T-helper 2 cell treated with Interferon-gamma antibody and Interleukin-4, amounts not matched to agents 5 μg/mL and 100 μg/mL, for 36 hours (primary cell): ENCODE results near the gene TUBA8.
A peak's percentile ranks its signal among the peaks of the same experiment; 100 is the strongest.
"Not testable (repeated sequence)": the region's sequence is repeated elsewhere in the genome, so short reads cannot be mapped to it uniquely, and the experiment has no call there.

Experiments used
- DNase-seq: peaks from one replicate; pipeline ENCODE4 v3.0.0; 2021; ENCODE audit warnings: low spot score
- H3K27ac Mint-ChIP-seq: one replicate; pipeline ENCODE4 v1.8.0; 2021; ENCODE audit warnings: mild to moderate bottlenecking, mixed read lengths
- H3K27me3 Mint-ChIP-seq: one replicate; pipeline ENCODE4 v1.8.0; 2021; ENCODE audit warnings: low read depth, mixed read lengths
- H3K36me3 Mint-ChIP-seq: one replicate; pipeline ENCODE4 v1.8.0; 2021; ENCODE audit warnings: low read depth, mixed read lengths
- H3K4me1 Mint-ChIP-seq: one replicate; pipeline ENCODE4 v1.8.0; 2021; ENCODE audit warnings: low read depth, mixed read lengths
- H3K4me3 Mint-ChIP-seq: one replicate; pipeline ENCODE4 v1.8.0; 2022; ENCODE audit warnings: mild to moderate bottlenecking, moderate library complexity, mixed read lengths
- H3K9me3 Mint-ChIP-seq: one replicate; pipeline ENCODE4 v1.8.0; 2021; ENCODE audit warnings: mixed read lengths

Gene TUBA8

DNA sequence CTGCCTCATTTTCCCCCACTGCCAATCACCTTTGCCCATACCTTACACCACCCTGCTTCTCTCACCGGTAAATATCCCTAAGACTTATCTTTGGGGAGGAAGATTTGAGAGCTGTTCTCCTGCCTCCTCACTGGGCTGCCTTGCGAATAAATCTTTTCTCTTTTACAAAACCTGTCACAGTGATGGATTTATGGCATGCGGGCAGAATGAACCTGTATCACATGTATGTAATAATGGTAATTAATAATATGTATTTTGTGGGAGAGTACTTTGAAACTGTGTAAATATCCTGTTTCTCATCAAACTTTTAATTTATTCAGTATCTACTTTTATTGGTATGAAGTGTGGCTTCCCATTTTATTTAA lies 35.8 kb downstream of the TUBA8 start:
- Mint-ChIP-seq H3K27ac (no peak overlapping the region), H3K9me3 (no peaks in the 10 kb centered on the region), H3K27me3 (no peaks in the 10 kb centered on the region), H3K4me1 (peaks cover 28% of the 10 kb centered on the region), H3K4me3 (no peak overlapping the region), H3K36me3 (peaks cover 14% of the 10 kb centered on the region)
- no peak for DNase-seq

DNA sequence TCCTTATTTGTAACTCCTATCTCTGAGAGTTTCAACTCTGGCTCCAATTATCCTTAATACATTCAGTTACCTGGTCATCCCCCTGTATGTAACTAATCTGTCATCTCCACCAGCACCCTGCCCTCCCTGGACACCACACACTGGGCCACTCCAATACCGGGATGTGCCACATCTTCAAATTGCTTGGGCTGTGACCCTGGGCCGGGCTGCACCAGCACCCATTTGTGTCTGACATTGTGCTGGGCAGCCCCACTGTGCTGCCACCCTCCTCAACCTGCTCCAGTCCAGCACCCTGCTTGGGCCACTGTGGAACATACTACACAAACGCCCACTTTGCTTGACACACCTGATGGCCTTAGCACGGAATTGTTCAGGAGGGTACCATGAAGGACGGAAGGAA lies 37.2 kb downstream of the TUBA8 start:
- H3K4me1 Mint-ChIP-seq = peaks cover 38% of the 10 kb centered on the region
- DNase-seq = no peak
- no peak overlapping the region for H3K4me3 Mint-ChIP-seq
- H3K36me3 Mint-ChIP-seq = peaks cover 21% of the 10 kb centered on the region
- H3K27me3 Mint-ChIP-seq = no peaks in the 10 kb centered on the region
- no peak overlapping the region for H3K27ac Mint-ChIP-seq
- H3K9me3 Mint-ChIP-seq = no peaks in the 10 kb centered on the region

DNA sequence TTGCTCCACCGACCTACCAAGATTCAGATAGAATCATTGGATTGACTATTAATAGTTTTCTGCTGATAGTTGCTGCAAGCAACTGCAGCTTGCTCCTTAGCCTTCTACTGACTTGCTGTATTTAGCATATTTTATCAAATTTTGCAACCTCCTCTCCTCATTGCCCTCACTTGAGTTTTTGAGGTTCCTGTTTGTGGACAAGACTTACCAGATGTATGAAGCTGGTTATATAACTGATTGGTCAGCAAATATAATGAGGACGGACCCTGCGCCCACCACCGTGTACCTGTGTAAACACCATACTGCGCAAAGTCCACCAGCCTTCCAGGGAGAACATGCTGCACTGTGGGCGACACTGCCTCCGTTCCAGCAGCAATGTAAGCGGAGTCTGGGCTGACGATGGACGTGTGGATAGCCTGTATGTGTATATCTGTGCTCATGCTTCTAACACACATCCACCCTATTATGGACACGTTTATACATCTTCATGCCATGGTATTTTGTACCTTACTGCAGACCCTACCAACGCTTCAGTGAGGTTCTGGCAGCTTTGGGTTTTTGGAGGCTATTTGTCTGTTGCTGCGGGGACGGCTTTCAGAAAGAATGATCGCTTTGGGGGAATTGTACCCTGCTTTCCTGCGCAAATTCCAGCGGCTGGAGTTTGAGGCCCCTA lies 37.8 kb downstream of the TUBA8 start:
- H3K27ac Mint-ChIP-seq = no peak overlapping the region
- H3K27me3 Mint-ChIP-seq = no peaks in the 10 kb centered on the region
- H3K4me1 Mint-ChIP-seq = peaks cover 40% of the 10 kb centered on the region
- DNase-seq = no peak
- no peaks in the 10 kb centered on the region for H3K9me3 Mint-ChIP-seq
- peak overlapping the region; percentile 92 for H3K4me3 Mint-ChIP-seq
- H3K36me3 Mint-ChIP-seq = peaks cover 23% of the 10 kb centered on the region

DNA sequence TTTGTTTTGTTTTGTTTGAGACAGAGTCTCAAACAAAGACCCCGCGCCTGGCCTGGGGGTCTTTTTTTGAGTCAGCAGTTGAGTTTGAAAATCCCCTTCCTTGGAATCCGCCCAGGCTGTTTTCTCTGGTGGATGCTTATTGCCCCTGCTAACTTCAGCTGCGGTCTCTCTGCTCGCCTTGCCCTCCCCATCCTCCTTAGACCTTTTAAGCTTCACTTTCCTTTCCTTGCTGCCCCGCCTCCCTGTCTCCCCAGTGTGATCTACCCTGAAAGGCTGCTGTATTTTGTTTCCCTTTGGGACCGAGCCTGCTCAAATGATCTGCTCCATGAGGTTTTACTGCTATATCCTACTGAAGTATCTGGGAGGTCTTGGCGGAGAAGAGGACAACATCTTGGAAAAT lies 41.9 kb downstream of the TUBA8 start:
- H3K4me3 Mint-ChIP-seq = peak overlapping the region; percentile 92
- no peaks in the 10 kb centered on the region for H3K9me3 Mint-ChIP-seq
- peak; percentile 24 for DNase-seq
- peaks cover 37% of the 10 kb centered on the region for H3K36me3 Mint-ChIP-seq
- peaks cover 56% of the 10 kb centered on the region for H3K4me1 Mint-ChIP-seq
- H3K27ac Mint-ChIP-seq = peak overlapping the region; percentile 90
- H3K27me3 Mint-ChIP-seq = no peaks in the 10 kb centered on the region

DNA sequence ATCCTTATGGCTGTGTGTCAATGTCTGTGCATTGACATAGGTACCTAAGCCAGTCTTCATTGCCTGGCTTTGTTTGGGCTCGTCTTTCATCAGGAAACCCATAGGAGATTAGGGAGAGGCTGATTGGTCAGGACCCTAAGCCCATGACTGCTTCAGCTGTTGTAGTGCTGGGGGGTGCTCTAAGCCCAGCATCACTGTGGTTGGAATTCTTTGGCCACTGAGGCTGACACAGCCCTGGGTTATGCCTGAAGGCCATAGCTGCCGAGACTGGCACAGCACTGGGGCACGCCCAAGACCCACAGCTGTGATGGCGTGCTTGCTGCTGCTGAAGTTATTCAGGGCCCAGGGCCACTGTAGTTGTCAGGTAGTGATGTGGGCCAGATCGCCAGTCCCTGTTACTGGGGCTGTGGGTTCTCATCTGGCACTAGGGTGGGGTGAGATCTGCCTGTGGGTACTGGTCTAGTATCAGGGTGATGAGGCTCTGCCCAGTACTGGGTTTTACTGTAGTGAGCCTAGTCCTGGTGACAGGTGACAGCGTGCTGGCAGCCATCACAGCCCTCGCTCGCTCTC lies 44.3 kb downstream of the TUBA8 start:
- Mint-ChIP-seq H3K36me3 (peaks cover 43% of the 10 kb centered on the region), H3K27me3 (no peaks in the 10 kb centered on the region), H3K9me3 (no peaks in the 10 kb centered on the region), H3K27ac (peak overlapping the region; percentile 68), H3K4me3 (no peak overlapping the region), H3K4me1 (peaks cover 39% of the 10 kb centered on the region)
- no peak for DNase-seq

DNA sequence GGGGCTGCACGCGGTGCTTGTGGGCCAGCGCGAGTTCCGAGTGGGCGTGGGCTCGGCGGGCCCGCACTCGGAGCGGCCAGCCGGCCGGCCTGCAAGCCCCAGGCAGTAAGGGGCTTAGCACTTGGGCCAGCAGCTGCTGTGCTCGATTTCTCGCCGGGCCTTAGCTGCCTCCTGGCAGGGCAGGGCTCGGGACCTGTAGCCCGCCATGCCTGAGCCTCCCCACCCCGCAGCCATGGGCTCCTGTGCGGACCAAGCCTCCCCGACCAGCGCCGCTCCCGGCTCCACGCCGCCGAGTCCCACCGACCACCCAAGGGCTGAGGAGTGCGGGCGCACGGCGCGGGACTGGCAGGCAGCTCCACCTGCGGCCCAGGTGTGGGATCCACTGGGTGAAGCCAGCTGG lies 44.9 kb downstream of the TUBA8 start:
- not testable (repeated sequence) for H3K9me3 Mint-ChIP-seq, H3K27ac Mint-ChIP-seq, H3K4me3 Mint-ChIP-seq, H3K27me3 Mint-ChIP-seq, DNase-seq
- Mint-ChIP-seq H3K36me3 (peaks cover 37% of the 10 kb centered on the region), H3K4me1 (peaks cover 35% of the 10 kb centered on the region)

DNA sequence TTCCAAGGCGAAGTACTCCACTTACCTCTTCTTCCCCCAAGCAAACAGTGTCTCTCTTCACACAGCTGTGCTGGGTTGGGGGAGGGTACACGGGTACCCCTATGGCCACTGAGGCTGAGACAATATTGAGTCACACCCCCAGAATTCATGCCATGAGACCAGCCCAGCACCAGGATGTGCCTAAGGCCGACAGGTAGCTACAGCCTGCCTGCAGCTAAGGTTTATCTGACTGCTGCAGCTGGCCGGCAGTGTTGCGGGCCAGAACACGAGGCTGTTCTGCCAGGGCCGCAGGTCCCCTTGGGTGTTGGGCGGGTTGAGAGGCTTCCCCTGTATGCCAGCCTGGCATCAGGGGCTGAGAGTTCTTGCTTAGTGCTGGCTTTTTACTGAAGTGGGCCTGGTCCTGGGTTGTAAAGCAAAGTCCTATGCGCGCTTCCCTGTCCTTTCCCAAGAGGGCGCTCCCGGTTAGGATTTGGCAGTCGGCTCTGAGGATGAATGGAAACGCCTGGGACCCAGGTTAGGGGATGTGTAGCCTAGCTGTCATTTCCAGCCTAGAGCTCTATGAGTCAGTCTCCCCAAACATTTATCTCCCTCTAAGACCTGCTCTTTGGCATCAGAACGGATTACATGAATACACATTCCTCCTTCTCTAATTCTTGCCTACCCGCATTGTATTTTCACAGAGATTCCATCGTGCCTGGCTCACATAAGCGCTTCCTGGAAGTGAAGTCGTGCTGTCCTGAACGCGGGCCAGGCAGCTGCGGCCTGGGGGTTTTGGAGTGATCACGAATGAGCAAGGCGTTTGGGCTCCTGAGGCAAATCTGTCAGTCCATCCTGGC lies 46.5 kb downstream of the TUBA8 start:
- DNase-seq = peak; percentile 26
- Mint-ChIP-seq H3K27me3 (no peaks in the 10 kb centered on the region), H3K4me3 (no peak overlapping the region), H3K9me3 (no peaks in the 10 kb centered on the region), H3K4me1 (peaks cover 25% of the 10 kb centered on the region), H3K36me3 (peaks cover 28% of the 10 kb centered on the region), H3K27ac (no peak overlapping the region)

DNA sequence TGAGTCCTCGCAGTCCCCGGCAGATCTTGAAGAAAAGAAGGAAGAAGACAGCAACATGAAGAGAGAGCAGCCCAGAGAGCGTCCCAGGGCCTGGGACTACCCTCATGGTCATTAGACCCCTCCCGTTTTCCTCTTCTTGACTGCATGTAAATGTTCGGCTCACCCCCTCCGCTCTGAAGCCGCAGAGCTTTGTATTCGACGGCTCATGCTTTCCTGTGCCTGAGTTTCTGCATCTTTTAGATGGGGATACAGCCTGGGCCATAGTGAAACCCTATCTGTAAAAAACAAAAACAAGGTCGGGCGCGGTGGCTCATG lies 47.1 kb downstream of the TUBA8 start:
- no peak for DNase-seq
- H3K27me3 Mint-ChIP-seq = no peaks in the 10 kb centered on the region
- peaks cover 19% of the 10 kb centered on the region for H3K4me1 Mint-ChIP-seq
- no peaks in the 10 kb centered on the region for H3K9me3 Mint-ChIP-seq
- no peak overlapping the region for H3K4me3 Mint-ChIP-seq
- peaks cover 23% of the 10 kb centered on the region for H3K36me3 Mint-ChIP-seq
- no peak overlapping the region for H3K27ac Mint-ChIP-seq

DNA sequence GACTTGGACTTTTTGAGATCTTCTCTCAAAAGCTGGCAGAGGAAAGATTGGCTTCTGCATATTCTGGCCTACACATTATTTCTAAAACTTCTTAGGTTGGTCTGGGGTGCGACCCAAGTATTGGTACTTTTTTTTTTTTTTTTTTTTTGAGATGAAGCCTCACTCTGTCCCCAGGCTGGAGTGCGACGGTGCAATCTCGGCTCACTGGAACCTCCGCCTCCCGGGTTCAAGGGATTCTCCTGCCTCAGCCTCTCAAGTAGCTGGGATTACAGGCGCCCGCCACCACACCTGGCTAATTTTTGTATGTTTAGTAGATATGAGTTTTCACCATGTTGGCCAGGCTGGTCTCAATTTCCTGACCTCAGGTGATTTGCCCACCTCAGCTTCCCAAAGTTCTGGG lies 50.0 kb downstream of the TUBA8 start:
- not testable (repeated sequence) for H3K27ac Mint-ChIP-seq, H3K27me3 Mint-ChIP-seq, H3K4me3 Mint-ChIP-seq, DNase-seq, H3K4me1 Mint-ChIP-seq, H3K9me3 Mint-ChIP-seq
- H3K36me3 Mint-ChIP-seq = peaks cover 29% of the 10 kb centered on the region

DNA sequence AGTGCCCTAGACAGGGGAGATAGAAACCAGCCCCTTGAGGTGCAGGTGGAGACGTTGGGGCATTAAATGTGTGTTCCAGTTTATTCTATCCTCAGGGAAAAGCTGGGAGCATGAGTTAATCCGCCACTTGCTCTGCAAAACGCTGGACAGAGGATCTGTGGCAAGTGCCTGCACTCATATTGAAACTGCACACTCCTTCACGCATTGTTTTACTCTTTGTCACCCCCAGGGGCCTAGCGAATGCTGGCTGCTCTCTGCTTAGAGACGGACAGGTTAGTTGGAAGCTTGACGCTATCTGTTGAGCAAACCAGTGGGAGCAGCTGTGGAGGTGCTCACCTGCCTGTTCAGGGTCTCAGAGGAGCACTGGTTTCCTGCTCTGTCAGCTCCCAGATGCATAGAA lies 53.2 kb downstream of the TUBA8 start:
- not testable (repeated sequence) for H3K4me3 Mint-ChIP-seq, DNase-seq, H3K27me3 Mint-ChIP-seq, H3K27ac Mint-ChIP-seq, H3K9me3 Mint-ChIP-seq, H3K4me1 Mint-ChIP-seq
- H3K36me3 Mint-ChIP-seq = peaks cover 23% of the 10 kb centered on the region

DNA sequence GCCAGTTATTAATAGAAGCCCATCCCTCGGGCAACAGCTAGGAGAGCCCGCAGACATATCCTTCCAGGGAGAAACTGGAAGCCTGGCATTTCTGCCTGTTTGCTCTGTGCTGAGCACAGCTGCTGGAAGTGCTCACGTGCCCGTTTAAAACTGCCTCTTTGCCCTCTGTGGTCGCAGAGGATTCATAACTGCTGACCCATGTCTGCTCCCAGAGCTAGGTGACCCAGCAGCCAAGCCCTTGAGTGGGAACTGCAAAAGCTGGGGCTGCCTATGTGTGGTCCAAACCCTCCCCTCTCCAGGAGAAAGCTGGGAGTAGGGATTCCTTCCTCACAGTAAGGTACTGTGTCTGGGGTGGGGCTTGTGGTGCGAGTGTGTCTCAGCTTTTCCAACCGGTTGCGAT lies 54.0 kb downstream of the TUBA8 start:
- not testable (repeated sequence) for H3K4me1 Mint-ChIP-seq, H3K27me3 Mint-ChIP-seq, H3K4me3 Mint-ChIP-seq, DNase-seq, H3K9me3 Mint-ChIP-seq, H3K27ac Mint-ChIP-seq
- H3K36me3 Mint-ChIP-seq = peaks cover 26% of the 10 kb centered on the region

DNA sequence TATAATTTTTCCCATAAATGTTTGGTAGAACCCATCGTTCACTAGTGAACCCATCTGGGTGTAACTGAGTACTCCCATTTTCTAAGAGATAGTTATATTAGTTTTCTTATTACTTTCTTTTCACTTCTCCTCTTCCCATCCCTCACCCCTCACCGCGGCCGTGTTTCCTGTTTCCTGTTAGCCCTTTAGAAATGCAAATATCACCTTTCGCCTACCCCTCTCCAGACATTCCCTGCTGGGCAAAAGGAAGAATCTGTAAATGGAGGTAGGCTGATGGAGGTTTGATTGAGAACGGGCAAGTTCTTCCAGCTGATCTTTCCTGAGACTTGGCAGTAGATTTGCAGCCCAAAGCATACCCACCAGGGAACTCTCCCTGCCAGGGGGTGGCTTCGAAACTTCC lies 54.7 kb downstream of the TUBA8 start:
- H3K9me3 Mint-ChIP-seq, H3K27me3 Mint-ChIP-seq, H3K27ac Mint-ChIP-seq, H3K4me3 Mint-ChIP-seq, H3K4me1 Mint-ChIP-seq, DNase-seq: not testable (repeated sequence)
- H3K36me3 Mint-ChIP-seq = peaks cover 26% of the 10 kb centered on the region

DNA sequence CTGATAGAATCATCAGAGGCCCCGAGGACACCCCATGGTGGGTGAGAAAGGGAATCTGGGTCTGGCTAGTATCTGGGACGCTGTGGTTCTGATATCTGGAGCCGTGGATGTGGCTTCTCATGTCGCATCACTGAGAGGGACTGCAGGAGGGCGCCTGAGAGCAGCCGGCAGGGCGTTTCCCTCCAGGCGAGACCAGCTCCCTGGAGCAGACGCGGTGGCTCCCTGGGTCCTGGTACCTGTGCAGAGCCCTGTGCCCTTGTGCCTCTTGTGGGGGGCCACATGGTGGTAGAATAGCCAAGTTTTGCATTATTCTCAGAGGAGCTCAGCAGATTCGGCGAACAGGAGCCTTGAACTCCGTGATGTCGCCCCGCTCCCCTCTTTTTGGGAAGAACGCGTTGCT lies 59.7 kb downstream of the TUBA8 start:
- DNase-seq = not testable (repeated sequence)

DNA sequence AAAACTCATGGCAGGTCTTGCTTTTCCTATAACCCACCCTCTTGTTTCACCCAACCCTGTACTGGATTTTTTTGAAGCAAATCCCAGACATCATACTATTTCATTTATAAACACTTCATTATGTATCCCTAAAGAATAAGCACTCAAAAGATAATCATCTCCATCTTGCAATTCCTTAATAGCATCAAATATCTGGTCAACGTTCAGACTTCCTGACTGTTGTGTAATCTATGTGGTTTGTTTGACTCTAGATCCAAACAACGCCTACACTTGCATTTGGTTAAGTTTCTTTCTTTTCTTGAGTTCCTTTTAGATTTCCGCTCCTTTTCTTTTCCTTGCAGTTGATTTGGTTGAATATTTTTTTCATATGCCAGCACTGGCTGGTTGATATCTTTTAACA lies 61.6 kb downstream of the TUBA8 start:
- DNase-seq, H3K4me3 Mint-ChIP-seq, H3K27me3 Mint-ChIP-seq, H3K9me3 Mint-ChIP-seq, H3K4me1 Mint-ChIP-seq, H3K27ac Mint-ChIP-seq: not testable (repeated sequence)
- H3K36me3 Mint-ChIP-seq = peaks cover 23% of the 10 kb centered on the region

More for the DNA sequence above, 59.7 kb downstream of the TUBA8 start:
- not testable (repeated sequence) for H3K4me3 Mint-ChIP-seq, H3K4me1 Mint-ChIP-seq, H3K9me3 Mint-ChIP-seq, H3K27ac Mint-ChIP-seq, H3K27me3 Mint-ChIP-seq
- H3K36me3 Mint-ChIP-seq = peaks cover 27% of the 10 kb centered on the region
